Loucy (cell line): ENCODE data around the gene CTNNA2.

ENCODE experiments used
- H2AFZ ChIP-seq: fragments of 200-600 bp; sonication (generic); 2 replicates; pipeline ENCODE4 v1.6.0; 2016; ENCODE audit warnings: antibody characterized with exemption, mild to moderate bottlenecking, low read length, moderate library complexity
- H3F3A ChIP-seq: fragments of 200-600 bp; 2 replicates; pipeline ENCODE4 v1.6.0; 2016; ENCODE audit warnings: antibody characterized with exemption, low read depth, mild to moderate bottlenecking
- H3K27me3 ChIP-seq: fragments of 200-600 bp; sonication (generic); 2 replicates; pipeline ENCODE4 v1.6.1; 2014; ENCODE audit warnings: low read length, mild to moderate bottlenecking; ENCODE audit not compliant: insufficient read depth, poor library complexity, severe bottlenecking
- H3K36me3 ChIP-seq: fragments of 200-600 bp; sonication (generic); 2 replicates; pipeline ENCODE4 v1.6.1; 2016; ENCODE audit warnings: low read length; ENCODE audit not compliant: insufficient read depth
- H3K4me1 ChIP-seq: fragments of 200-600 bp; sonication (generic); 2 replicates; pipeline ENCODE4 v1.5.1; 2014; ENCODE audit warnings: low read length, mild to moderate bottlenecking; ENCODE audit not compliant: insufficient read depth, poor library complexity, severe bottlenecking
- H3K4me2 ChIP-seq: fragments of 200-600 bp; sonication (generic); 2 replicates; pipeline ENCODE4 v1.6.0; 2014; ENCODE audit warnings: antibody characterized with exemption, low read length, low read depth, mild to moderate bottlenecking; ENCODE audit not compliant: poor library complexity, severe bottlenecking
- H3K4me3 ChIP-seq: fragments of 200-600 bp; sonication (generic); 2 replicates; pipeline ENCODE4 v1.5.1; 2014; ENCODE audit warnings: low read length, mild to moderate bottlenecking, mixed read lengths; ENCODE audit not compliant: poor library complexity, severe bottlenecking
- H3K79me2 ChIP-seq: fragments of 200-600 bp; sonication (generic); 2 replicates; pipeline ENCODE4 v1.6.1; 2014; ENCODE audit warnings: low read length; ENCODE audit not compliant: insufficient read depth
- H3K9ac ChIP-seq: fragments of 200-600 bp; sonication (generic); 2 replicates; pipeline ENCODE4 v1.6.0; 2014; ENCODE audit warnings: mild to moderate bottlenecking, low read depth, low read length, moderate library complexity; ENCODE audit not compliant: poor library complexity, severe bottlenecking
- H3K9me2 ChIP-seq: fragments of 200-600 bp; sonication (generic); replicated peaks from 2 replicates; pipeline ENCODE4 v1.6.1; 2016; ENCODE audit warnings: low read depth, low read length, mixed read lengths
- H3K9me3 ChIP-seq: fragments of 200-600 bp; sonication (generic); 2 replicates; pipeline ENCODE4 v1.6.1; 2014; ENCODE audit warnings: mild to moderate bottlenecking, antibody characterized with exemption, low read length, low read depth; ENCODE audit not compliant: insufficient read depth
- H4K20me1 ChIP-seq: fragments of 200-600 bp; sonication (generic); 2 replicates; pipeline ENCODE4 v1.6.0; 2014; ENCODE audit warnings: antibody characterized with exemption, low read length, mild to moderate bottlenecking; ENCODE audit not compliant: insufficient read depth, poor library complexity, severe bottlenecking
- EZH2phosphoT487 ChIP-seq: fragments of 200-600 bp; IDR thresholded peaks from 2 replicates; pipeline ENCODE4 v1.6.1; 2018; ENCODE audit warnings: antibody characterized with exemption, mild to moderate bottlenecking, moderate library complexity, borderline replicate concordance
- TF ChIP-seq, protein P1 (sequence below): fragments of 200-600 bp; sonication (generic); conservative IDR thresholded peaks from 2 replicates; pipeline ENCODE4 v1.5.1; 2014; ENCODE audit warnings: mild to moderate bottlenecking, antibody characterized with exemption, low read length

The CTNNA2 gene

DNA sequence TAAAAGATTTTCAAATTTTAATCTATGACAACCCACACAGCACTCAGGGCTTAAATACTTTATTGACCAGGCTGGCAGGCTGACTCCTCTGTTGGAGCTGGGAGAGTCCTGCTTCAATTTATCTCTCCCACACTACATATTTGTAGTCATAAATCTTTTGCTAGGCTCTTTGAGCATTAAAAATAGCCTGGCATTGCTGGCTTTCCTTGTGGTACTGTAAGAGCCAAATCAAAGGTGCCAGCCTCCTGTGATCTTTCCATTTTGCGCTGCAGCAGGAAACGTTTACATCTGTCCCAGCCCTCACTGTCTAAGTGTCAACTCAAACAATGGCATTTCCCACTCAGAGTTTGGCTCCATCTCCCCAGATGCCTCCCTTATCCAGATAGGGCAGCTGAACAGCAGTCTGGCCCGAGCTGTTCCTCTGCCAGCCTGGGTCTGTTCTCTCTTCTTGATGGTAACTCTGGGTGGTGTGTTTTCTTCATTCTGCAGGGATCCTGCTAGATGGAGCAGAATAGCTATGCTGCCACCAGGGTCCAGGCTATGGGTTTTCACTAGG lies 729.6 kb downstream of the CTNNA2 start:
- no peak overlapping the region for H2AFZ ChIP-seq
- no peaks in the 10 kb centered on the region for H3K9me2 ChIP-seq
- H4K20me1 ChIP-seq: no peaks in the 10 kb centered on the region
- no peaks in the 10 kb centered on the region for H3F3A ChIP-seq
- TF ChIP-seq EZH2phosphoT487: no peak
- TF ChIP-seq, protein P1, sequence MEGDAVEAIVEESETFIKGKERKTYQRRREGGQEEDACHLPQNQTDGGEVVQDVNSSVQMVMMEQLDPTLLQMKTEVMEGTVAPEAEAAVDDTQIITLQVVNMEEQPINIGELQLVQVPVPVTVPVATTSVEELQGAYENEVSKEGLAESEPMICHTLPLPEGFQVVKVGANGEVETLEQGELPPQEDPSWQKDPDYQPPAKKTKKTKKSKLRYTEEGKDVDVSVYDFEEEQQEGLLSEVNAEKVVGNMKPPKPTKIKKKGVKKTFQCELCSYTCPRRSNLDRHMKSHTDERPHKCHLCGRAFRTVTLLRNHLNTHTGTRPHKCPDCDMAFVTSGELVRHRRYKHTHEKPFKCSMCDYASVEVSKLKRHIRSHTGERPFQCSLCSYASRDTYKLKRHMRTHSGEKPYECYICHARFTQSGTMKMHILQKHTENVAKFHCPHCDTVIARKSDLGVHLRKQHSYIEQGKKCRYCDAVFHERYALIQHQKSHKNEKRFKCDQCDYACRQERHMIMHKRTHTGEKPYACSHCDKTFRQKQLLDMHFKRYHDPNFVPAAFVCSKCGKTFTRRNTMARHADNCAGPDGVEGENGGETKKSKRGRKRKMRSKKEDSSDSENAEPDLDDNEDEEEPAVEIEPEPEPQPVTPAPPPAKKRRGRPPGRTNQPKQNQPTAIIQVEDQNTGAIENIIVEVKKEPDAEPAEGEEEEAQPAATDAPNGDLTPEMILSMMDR: no peak
- H3K4me1 ChIP-seq: no peaks in the 10 kb centered on the region
- H3K9ac ChIP-seq: no peak overlapping the region
- no peaks in the 10 kb centered on the region for H3K27me3 ChIP-seq
- H3K36me3 ChIP-seq: no peaks in the 10 kb centered on the region
- H3K9me3 ChIP-seq: no peaks in the 10 kb centered on the region
- no peak overlapping the region for H3K4me3 ChIP-seq
- H3K4me2 ChIP-seq: no peak overlapping the region
- no peaks in the 10 kb centered on the region for H3K79me2 ChIP-seq

DNA sequence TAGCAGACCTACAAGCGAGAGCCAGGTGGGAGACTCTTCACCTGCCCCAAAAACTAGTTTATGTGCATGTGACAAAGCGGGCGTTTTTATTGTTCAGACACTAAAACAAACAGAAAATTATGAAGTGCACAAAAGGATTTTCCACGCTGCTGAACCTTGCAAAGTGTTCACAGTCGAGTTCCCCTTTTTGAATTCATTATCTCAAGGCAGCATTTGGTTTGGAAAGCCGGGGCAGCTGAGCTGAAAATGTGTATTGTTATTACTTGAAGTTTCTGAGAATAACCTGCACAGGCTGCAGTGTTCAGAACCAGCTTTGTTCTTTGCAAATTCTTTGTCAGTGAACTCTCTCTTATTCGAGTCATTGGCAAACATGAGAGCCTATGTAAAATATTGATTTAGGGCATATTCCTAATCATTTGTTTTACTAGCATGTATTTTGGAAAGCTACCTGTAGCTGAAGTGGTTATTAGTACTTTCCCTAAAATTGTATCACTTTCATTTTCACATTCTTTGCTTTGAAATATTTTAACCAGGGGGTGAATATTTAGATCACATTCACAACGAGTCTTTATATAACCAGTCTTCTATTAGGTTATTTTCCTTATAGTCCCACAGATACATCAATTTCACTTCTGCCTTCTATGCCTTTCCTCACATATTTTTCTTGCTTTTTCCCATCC lies 732.2 kb downstream of the CTNNA2 start:
- no peak overlapping the region for H3K4me3 ChIP-seq
- H3F3A ChIP-seq: no peaks in the 10 kb centered on the region
- no peaks in the 10 kb centered on the region for H3K27me3 ChIP-seq
- H3K4me1 ChIP-seq: no peaks in the 10 kb centered on the region
- no peaks in the 10 kb centered on the region for H3K36me3 ChIP-seq
- TF ChIP-seq, protein P1: no peak
- TF ChIP-seq EZH2phosphoT487: no peak
- no peak overlapping the region for H3K4me2 ChIP-seq
- no peaks in the 10 kb centered on the region for H3K9me2 ChIP-seq
- H4K20me1 ChIP-seq: no peaks in the 10 kb centered on the region
- H2AFZ ChIP-seq: no peak overlapping the region
- no peak overlapping the region for H3K9ac ChIP-seq
- H3K79me2 ChIP-seq: no peaks in the 10 kb centered on the region
- no peaks in the 10 kb centered on the region for H3K9me3 ChIP-seq

DNA sequence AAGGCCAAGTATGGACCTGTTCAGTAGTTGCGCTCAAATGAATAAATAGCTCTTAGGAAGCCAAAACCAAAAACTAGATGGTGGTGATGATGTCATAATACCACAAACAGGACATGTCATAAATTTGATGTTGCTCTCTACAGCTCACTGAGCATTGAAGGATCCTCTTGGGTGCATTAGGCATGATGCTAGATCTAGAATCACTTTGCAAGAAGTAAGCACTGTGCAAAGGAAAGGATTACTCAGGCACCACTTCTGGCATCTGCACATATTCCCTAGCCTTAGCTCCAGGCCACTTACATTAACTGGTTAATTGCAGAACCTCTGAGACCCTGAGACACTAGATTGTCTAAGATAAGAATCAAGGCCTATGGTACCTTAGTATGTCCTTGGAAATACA lies 733.7 kb downstream of the CTNNA2 start:
- no peaks in the 10 kb centered on the region for H3F3A ChIP-seq
- no peak overlapping the region for H3K4me2 ChIP-seq
- no peaks in the 10 kb centered on the region for H3K36me3 ChIP-seq
- H3K27me3 ChIP-seq: no peaks in the 10 kb centered on the region
- no peaks in the 10 kb centered on the region for H3K9me2 ChIP-seq
- no peak for TF ChIP-seq EZH2phosphoT487
- TF ChIP-seq, protein P1: no peak
- no peaks in the 10 kb centered on the region for H4K20me1 ChIP-seq
- no peaks in the 10 kb centered on the region for H3K79me2 ChIP-seq
- H3K4me3 ChIP-seq: no peak overlapping the region
- no peak overlapping the region for H3K9ac ChIP-seq
- no peaks in the 10 kb centered on the region for H3K4me1 ChIP-seq
- no peaks in the 10 kb centered on the region for H3K9me3 ChIP-seq
- H2AFZ ChIP-seq: no peak overlapping the region
